NCI-H2081 treated with DMSO at 0.1 percent for 48 hours (cell line): Measurements from ENCODE around the gene PRSS12.

Source experiments
- DNase-seq: peaks from one replicate; lab custom pipeline; 2025; lab: John Stamatoyannopoulos, UW

The PRSS12 gene

DNA sequence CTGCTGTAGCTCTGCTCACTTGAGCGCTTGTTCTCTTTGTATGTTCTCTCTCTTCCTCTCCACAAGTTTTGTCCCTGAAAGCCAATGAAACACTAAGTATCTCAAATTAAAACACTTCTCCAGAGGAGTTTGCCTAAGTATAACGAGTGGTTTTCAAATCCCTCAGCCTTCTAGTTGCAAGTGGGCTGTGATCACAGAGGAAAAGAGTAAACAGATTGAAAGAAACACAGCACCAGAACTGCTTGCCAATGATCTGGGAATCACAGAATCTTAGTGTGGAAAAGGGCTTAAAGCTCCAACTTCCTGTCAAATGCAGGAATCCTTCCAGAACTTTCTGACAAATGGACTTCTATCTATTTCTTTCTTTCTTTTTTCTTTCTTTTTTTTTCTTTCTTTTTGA lies 4.8 kb upstream of the PRSS12 start:
- no peak for DNase-seq

DNA sequence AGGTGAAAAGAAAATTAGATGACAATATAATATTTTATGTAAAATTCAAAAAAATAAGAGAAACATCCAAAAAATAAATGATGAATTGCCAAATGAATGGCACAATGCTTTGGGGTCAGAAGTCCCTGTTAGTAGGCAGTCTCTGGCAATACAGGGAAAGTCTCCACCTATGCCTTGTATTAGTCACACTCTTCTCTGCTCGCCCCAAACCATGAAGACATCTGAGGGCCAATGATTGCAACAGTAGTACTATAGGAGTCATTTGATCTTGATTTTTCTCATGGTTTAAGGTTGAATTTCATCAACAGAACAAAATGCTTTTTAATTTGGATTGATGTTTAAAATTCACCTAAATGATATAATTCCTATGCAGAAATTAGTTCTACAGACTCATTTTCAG lies 3.9 kb upstream of the PRSS12 start:
- no peak for DNase-seq

DNA sequence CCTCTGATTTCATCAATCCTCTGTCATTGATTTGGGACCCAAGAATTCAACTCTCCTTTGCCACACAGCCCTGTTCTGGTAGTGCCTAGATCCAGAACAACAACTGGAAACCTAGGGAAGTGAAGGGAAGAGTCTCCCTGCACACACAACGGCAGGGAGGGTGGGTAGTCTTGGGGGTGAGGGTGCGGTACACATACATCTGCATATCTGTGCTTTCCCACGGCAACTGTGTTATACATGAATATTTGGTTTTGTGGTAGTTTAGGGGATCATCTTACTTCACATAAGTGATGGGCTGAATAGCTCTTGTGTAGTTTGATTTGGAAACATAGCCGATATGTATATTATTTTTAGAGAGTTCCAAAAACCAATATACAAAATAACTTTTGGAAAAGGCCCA lies 3.3 kb upstream of the PRSS12 start:
- no peak for DNase-seq

DNA sequence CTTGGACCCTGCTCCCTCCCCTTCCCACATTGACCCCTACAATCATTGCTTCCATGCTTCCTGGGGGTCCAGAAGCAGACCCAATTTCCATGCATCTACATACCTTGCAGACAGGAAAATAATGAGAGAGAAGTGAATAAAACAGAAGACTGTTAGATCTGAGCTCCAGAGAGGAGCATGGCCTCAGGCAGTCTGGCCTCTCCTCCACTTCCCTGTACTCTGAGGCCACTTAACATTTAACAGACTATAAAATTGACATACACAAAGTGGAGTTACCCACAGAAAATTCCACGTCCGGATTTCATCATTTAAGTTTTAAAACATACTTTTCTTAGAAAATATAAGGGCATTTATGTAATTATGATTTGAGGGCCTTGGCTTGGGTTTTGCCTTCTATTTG lies 2.1 kb upstream of the PRSS12 start:
- no peak for DNase-seq

DNA sequence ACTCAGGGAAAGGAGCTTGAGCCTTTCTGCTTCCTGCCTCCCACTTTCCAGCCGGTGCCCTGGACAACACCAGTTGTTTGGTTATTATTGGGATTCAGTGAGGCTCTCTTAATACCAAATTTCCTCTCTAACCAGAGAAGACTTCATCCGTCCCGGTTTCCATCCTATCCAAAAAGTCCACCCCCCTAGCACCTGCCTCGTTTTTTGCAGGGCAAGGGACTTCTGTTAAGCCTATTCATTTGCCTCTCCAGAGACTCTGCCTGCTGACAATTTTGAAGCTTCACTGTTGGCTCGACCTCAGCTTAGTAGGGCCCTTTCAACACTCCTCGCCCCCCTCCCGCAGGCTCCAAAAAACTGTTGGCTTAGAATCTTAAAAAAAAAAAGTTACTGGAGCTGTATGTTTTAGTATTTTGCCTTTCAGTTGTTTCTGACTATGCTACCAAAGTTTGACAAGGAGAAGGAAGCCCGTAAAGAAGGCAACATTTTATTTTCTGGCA lies 779 bp upstream of the PRSS12 start:
- DNase-seq, result no peak

DNA sequence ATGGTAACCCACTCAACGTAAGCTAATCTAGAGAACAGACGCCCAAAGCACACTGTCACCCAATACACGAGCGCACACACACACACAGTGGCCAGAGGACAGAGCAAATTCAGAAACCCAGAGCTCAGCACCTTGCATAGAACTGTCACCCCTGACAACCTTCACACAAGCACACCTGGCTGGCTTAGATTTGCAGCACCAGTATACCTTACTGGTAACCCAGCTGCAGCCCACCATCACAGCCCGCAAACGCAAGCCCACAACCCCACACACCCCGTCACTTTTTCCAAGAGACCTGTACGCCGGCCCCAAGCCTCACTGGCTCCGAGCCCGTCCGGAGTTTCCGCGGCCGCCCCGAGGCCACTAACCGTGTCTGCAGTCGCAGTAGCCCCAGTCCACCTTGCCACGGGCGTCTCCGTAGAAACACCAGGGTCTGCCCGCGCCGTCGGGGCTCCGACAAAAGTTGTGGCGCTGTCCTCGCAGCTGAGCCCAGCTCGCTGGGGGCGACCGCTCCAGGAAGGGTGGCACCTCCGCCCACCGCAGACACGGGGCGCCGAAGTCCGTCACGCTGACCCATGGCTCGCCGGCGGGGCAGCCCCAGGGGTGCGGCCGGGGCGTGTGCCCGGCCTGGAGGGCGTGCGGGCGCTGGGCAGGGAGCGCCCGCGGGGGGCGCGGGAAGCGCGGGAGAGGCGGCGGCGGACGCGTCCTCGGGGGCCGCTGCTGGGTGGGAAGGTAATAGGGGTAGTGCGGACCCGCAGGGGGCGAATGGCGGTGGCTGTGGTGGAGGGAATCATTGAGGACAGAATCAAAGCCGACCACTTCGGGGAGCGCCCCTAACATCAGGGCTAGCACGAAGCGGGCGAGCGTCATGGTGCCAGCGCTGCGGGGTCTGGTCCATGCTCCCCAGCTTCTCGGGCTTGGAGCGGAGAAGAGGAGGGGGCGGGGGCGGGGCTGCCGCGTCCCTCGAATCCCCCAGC lies 664 bp downstream of the PRSS12 start:
- DNase-seq, result no peak

DNA sequence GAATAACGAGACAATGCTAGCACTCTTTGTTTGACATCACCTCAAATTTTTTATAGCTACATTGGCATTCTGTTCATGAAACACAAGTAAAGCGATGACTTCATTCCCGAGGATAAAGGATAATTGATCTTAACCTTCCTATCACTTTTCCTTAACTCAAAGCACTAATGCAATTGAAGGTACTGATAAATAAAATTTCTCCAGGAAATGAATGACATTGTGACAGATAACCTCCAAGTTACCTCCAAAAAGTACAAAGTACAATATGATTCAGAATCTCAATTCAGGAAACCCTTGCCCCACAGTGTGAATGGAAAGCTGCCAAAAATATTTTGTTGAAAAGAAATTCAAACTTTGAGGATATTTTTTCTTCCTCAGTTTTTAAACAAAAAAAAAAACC lies 1.8 kb downstream of the PRSS12 start:
- DNase-seq, result no peak

DNA sequence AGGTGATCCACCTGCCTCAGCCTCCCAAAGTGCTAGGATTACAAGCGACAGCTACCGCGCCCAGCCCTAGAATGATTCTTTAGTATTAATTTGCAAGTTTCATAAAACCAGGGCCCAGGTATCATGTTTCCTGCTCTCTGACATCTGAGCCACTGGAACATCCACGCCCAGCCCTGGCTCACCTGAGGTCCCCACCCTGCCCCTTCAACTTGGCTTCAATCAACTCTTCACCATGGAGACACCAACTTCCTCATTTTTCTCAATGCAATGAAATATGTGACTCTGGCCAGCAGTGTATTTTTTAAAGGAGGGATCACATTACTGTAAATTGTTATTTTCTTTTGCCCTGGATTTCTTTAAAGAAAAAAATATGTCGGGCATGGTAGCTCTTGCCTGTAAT lies 3.9 kb downstream of the PRSS12 start:
- no peak for DNase-seq

DNA sequence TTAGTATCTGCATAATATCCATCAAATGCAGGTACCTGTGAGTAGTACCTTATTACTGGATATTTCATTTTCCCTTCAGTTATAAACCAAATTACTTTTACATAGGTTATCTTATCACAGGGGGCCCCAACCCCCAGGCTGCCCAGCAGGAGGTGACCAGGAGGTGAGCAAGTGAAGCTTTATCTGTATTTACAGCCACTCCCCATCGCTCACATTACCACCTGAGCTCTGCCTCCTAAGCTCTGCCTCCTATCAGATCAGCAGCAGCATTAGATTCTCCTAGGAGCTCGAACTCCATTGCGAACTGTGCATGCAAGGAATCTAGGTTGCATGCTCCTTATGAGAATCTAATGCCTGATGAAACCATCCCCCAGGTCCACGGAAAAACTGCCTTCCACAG lies 6.3 kb downstream of the PRSS12 start:
- no peak for DNase-seq

DNA sequence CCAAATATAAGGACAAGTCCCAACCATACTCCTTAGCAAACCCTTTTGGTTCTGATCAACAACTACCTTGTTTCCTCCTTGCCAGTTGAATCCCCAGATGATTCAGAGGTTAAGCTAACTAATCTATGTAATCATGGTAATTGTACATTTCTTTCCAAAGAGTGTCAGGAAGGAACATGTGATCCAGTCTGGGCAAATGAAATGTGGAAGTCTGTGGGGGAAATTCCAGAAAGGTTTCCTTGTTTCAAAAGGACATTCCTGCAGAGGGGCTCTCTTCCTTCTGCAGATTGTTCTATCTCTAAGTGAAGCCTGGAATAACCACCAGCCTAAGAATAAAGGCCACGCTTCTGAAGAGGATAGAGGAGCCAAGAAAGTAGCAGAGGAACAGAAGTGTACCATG lies 7.0 kb downstream of the PRSS12 start:
- no peak for DNase-seq

DNA sequence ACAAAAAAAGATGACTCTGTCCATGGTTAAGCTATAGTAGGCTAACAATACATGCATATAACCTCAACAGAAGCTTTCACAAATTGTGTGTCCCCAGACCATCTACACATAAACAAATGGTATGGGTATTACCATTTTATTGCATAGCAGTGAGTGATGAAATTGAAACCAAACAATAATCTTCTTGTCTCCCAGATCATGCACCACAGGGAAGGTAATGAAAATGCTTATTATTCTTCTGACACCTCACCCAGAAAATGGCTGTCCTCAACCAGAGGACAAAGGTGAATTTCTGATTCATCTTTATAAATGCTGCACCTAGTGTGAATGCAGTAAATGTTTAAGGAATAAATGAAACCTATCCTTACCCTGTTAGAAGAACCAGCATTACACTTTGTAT lies 8.0 kb downstream of the PRSS12 start:
- DNase-seq, result no peak

DNA sequence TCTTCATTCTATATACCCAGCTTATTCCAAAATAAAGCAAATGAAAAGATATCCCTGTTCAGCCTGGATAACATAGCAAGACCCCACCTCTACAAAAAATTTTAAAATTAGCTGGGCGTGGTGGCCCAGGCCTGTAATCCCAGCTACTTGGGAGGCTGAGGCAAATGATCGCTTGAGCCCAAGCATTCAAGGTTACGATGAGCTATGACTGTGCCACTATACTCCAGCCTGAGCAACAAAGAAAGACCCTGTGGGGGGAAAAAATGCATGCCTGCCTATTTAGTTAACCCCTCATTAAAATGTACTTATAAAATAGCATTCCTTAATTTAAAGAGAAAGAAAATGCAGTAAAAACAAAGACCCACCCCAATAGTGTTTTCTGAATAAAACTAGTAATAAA lies 9.3 kb downstream of the PRSS12 start:
- DNase-seq, result no peak

DNA sequence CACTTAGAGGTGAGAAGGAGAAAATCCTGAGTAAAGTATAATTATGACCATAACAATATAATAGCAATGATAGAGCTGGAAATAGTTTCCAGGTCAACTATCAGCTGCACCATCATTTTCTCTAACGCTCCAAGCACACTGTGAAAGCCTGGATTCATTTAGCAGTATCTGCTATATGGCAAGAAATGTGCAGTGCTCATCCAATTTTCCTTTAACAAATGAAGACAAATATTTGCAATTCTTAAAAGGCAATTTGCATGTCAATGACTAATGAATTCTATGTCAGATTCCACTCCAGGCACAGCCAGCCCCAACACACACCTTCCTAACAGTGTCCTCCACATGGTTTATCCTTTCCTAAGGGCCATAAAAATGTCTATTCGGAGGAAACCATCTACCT lies 12.7 kb downstream of the PRSS12 start:
- no peak for DNase-seq

DNA sequence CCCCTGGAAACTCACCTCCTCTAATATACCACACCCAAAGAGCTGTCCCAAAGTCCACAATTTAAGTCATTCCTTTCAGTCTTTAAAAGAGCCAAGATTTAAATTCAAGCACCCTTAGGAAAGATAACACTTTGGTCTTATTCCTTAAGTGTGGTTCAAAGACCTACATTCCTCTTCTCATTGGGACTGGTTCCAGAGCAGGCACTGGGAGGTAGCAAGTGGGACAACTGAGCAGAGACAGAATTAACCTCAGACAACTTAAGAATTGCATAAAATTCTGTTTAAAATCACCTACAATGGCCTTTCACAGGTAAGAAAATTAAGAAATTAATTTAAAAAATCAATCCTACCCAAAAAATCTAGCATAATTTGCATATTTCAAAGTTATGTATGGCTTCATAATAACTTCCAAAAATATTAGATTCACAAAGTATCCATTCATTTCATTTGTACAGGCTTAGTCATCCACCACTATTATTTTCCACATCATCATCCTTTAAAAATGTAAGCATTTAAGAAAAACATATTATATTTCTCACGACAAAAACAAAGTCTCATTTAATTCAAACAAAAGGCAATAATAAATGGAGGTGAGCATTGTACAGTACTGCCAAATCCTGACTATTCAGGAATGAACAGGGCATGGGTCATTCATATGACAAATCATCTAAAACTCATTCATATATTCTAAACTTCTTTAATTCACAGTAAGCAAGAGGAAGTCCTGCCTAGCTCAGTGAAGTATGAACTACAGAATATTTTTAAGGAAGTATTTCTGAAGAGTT lies 13.6 kb downstream of the PRSS12 start:
- no peak for DNase-seq

DNA sequence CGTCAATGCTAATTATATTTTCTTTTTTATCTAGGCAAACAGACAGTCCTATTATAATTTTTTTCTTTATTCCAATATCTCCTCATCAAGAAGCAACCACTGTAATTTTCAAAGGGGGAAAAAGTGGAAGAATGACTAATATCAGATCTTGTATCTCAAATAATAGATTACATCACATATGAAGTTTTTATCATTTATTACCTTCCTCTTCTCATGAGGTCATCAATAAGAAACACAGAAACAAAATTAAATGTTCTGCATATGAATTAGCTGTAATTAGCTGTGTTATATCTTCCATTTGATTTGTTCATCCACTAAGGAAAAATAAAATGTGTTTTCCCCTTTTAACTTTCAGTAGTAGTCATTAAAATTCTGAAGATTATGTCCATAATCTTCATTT lies 14.3 kb downstream of the PRSS12 start:
- DNase-seq, result no peak

DNA sequence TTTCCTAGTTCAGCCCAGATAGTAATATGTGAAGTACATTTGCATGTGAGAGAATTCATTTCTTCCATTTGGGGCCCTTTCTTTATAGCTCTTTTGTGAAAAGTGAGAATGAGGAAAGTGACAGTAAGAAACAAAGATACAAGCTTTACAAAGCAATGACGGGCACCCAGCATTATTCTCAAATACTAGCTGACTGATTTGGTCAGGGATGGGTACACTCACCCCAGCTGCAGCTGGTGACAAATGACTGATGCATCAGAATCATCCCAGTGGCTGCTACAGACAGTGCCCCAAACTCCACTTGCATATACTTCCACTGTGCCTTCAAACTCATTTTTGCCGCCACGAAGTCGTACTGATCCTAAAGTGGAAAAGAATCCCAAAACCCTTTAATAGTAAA lies 14.8 kb downstream of the PRSS12 start:
- no peak for DNase-seq

DNA sequence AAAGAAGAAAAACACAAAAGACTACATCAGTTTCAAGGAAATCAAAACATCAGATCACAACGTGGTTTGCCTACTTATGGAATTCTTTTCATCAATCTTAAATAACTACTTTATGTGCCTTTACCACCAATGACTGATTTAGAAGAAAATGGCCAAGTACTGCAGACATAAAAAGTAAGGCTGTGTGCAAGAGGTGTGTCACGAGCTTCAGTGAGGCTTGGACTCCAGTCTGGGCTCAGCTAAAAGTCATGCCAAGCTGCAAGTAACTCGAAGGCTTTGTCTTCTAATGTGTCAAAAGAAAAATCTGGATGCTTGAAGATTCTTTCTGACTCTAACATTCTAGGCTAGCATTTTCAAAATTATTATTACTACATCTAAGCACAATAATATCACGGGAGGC lies 17.0 kb downstream of the PRSS12 start:
- no peak for DNase-seq

DNA sequence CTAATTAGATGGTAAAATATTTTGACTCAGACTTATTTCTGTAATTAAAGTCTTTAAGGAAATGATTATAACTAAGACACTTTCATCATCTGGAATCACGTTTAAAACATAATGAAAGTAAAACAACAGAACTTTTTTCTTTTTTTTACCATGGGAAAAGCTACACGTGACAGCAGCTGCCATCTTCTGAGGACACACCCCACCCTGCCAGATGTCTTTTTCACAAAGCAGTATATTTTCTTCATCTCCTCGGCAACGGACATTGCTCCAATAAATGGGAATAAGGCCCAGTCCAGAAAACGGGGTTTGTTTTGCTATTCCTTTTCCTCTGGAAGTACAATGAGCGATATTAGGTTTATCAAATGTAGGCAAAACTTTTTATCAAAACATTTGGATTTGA lies 17.5 kb downstream of the PRSS12 start:
- DNase-seq, result no peak

DNA sequence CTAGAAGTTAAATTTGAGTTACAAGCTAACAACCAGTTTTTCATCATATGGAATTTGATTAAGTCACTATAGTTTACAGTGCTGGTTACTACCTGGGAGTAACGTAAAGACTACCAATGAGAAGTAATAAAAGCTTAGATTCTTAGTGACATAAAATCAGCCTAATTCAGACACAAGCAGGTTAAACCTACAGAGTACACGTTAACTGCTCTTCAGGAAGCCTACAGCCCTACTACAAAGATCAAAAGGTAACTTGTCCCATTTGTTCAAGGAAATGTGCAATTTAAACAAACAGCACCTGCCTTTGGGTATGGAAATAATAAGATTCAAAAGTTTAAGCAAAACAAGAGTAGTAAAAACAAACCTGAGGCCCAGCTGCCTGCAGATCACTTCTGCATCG lies 21.5 kb downstream of the PRSS12 start:
- DNase-seq, result no peak

DNA sequence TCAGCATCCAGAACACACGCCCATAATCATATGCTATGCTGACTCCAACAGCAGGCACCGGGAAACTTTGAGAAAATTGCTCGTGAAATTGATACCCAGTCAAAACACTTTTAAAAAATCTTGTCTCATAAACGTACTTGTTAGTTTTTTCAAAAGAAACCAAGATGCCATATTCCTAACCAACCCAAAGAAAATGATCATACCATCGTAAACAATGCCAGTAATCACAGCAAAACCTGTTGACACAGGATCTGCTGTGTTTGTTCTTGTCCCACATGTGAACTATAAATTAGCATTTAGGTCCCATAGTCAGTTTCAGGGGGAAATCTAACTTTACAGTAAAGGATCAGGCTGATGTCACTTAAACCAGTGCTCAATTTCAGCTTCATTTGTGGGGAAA lies 23.0 kb downstream of the PRSS12 start:
- DNase-seq, result no peak

DNA sequence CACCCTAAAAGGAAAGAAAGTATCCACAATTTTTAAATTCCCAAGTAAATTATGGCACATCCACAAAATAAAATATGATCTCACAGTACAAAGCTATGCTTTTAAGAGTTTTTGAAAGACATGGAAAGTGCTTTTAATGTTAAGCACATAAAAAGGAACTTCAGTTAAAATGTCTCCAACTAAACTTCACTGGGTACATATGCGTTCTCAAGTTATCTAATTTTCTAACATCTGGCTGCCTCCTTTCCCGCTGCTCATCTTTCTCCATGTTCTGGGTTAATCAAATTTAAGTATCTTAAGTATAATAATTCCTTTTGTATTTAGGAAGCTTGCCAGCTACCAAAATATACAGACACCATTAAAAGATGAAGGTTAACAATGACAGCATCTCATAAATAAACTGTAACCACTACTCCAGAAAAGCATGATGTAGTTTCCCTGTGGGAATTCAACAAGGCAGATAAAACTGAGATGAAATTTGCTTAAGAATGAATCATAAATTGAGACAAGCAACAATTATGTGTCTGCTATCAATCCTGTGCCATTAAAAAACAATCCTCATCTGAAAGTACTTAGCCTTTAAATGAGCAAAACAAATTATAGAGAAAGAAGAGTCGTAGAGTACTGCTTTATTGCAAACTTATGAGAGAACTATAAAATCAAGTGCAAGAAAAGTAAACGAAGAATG lies 25.1 kb downstream of the PRSS12 start:
- DNase-seq, result no peak

DNA sequence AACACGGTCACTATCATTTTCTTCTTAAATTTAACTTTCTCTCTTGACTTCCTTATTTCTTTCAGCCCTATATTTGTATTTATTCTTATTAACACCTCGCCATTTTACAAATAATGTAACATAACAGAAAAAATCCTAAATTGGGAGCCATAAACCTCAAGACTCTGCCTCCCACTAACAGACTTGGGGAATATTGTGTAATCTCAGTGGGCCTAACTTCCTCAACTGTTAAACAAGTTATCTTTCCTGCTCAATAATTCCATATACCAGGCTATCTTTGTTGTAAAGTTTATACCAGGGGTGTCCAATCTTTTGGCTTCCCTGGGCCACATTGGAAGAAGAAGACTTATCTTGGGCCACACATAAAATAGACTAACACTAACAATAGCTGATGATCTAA lies 26.2 kb downstream of the PRSS12 start:
- DNase-seq, result no peak

DNA sequence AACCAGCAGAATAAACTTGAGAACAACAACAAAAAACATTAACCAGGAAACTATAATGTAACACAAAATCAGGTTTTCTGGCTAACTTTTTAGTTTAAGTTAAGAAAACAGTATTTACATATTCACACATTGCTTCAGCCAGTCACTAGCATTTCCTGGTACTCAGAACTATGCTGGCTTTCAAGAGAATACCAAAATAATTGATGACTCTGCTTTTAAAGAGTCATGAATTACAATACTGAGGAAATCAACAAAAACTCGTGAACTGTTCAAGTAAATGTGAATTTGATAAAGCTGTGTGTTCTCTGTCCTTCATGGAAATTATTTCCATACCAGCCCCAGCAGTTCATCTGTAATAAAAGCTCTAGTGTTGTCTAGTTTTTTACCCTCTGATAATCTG lies 27.4 kb downstream of the PRSS12 start:
- no peak for DNase-seq
